ENCODE results near the gene COMT.

GRCh38 chr22:19975707-19976035 lies 34.1 kb downstream of the COMT start:
- TF ChIP-seq, protein P1, sequence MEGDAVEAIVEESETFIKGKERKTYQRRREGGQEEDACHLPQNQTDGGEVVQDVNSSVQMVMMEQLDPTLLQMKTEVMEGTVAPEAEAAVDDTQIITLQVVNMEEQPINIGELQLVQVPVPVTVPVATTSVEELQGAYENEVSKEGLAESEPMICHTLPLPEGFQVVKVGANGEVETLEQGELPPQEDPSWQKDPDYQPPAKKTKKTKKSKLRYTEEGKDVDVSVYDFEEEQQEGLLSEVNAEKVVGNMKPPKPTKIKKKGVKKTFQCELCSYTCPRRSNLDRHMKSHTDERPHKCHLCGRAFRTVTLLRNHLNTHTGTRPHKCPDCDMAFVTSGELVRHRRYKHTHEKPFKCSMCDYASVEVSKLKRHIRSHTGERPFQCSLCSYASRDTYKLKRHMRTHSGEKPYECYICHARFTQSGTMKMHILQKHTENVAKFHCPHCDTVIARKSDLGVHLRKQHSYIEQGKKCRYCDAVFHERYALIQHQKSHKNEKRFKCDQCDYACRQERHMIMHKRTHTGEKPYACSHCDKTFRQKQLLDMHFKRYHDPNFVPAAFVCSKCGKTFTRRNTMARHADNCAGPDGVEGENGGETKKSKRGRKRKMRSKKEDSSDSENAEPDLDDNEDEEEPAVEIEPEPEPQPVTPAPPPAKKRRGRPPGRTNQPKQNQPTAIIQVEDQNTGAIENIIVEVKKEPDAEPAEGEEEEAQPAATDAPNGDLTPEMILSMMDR (IDR thresholded peaks at IDR 0.05 in 8 of 11, conservative IDR thresholded peaks at IDR 0.05 in 3 of 11): no peak
- TF ChIP-seq POLR2A (IDR thresholded peaks at IDR 0.05) (no peak), POLR2AphosphoS5 (IDR thresholded peaks at IDR 0.05) (no peak)
